Heart left ventricle (tissue), 13 donors: ENCODE data around the gene MRPL21.

Experiments used
- CTCF ChIP-seq, 12 donors: fragments of 200-600 bp; sonication (generic) in 4 of 12; IDR thresholded peaks; one replicate each; pipeline versions ENCODE4 v1.5.0 to v1.8.0; 2018 to 2022; ENCODE audit warnings: antibody characterized with exemption in 12 of 12, mild to moderate bottlenecking in 5 of 12
- POLR2A ChIP-seq, 2 donors: fragments of 450-650 bp; IDR thresholded peaks; one replicate each; pipeline ENCODE4 v1.6.1; 2017; ENCODE audit warnings: antibody characterized with exemption in 2 of 2, mild to moderate bottlenecking in 2 of 2, moderate library complexity in 2 of 2
- donor health status: ischemic (EF 13 %, LVEDD 7.1; RV severe dilation, severe dysfunction).
- donor health status: DM: no; HTN: yes; CAD: no.
- donor health status: DM: no; HTN: no; CAD: no.
- donor health status: ischemic (EF 25% LVEDD 6.9; RV normal size, moderate dysfunction).
- donor health status: ischemic (EF 25% LVEDD 5.7; RV mildly dilated, moderate dysfunction).
- donor health status: ischemic (EF 35%, LVEDD 5.7; RV mildly dilated, moderate dysfunction).
- donor health status: nonischemic (EF 11% LVEDD 7.7; RV severe dilation, severe dysfunction).
- donor health status: DM: yes; HTN: yes; CAD: no.
- donor health status: PGD.
- donor health status: ischemic (EF 29% LVEDD 5.4; RV normal size, mild dysfunction).
- donor health status: nonischemic (EF 23%, LVEDD 6.1; RV moderate dilation, normal function).

- TF ChIP-seq CTCF (IDR thresholded peaks at IDR 0.05) (no peak), POLR2A (IDR thresholded peaks at IDR 0.05) (no peak)
Measured at GRCh38 chr11:68933605-68934320, 30.1 kb upstream of the MRPL21 start.
